ENCODE measurements around the gene KIAA0319L.
A peak's percentile ranks its signal among the peaks of the same experiment; 100 is the strongest.

KIAA0319L gene

GRCh38 chr1:35532497-35533223, 24.5 kb downstream of the KIAA0319L start:
- no peaks in the 10 kb centered on the region for H3K27me3 ChIP-seq (ENCODE audit: insufficient read depth, low read length)
- H3K4ac ChIP-seq (ENCODE audit: low read depth, low read length) = no peak overlapping the region
- H3K9me3 ChIP-seq (ENCODE audit: insufficient read depth, low read depth, low read length) = peaks cover 3% of the 10 kb centered on the region
- no peak overlapping the region for H3K14ac ChIP-seq (ENCODE audit: low read length)
- no peak overlapping the region for H3K23ac ChIP-seq (ENCODE audit: low read length)
- H3K27ac ChIP-seq (ENCODE audit: low read depth, low read length) = no peak overlapping the region
- no peak overlapping the region for H3K9ac ChIP-seq (ENCODE audit: low read length)
- peak; percentile 45 to 81 for DNase-seq
- H4K8ac ChIP-seq (ENCODE audit: low read depth, low read length) = no peak overlapping the region
- no peaks in the 10 kb centered on the region for H3K79me1 ChIP-seq (ENCODE audit: low read length)
- no peak overlapping the region for H2AK5ac ChIP-seq (ENCODE audit: low read length)
- H2BK120ac ChIP-seq (ENCODE audit: insufficient read depth, low read length, poor library complexity) = no peak overlapping the region
- peaks cover 4 to 10% of the 10 kb centered on the region in 2 experiments for H3K36me3 ChIP-seq (ENCODE audit: control insufficient read depth in 1 of 2, insufficient read depth in 2 of 2, low read length in 2 of 2)
- no CpG with 5 or more reads among the region's 1 CpG for WGBS (ENCODE audit: extremely low coverage, insufficient coverage, insufficient read length)
- no peak overlapping the region for H3K4me2 ChIP-seq (ENCODE audit: low read length)
- no peak overlapping the region for H2AFZ ChIP-seq (ENCODE audit: insufficient read depth, low read length, poor library complexity)
- H3K18ac ChIP-seq (ENCODE audit: low read length) = no peak overlapping the region
- H4K91ac ChIP-seq (ENCODE audit: low read depth, low read length) = no peak overlapping the region
- H3K4me3 ChIP-seq (ENCODE audit: low read depth, low read length) = no peak overlapping the region
- no peak overlapping the region for H2BK12ac ChIP-seq (ENCODE audit: low read length)
- H2BK5ac ChIP-seq (ENCODE audit: low read depth, low read length, poor library complexity) = no peak overlapping the region
- no peak overlapping the region for H4K12ac ChIP-seq (ENCODE audit: low read depth, low read length)
- no peaks in the 10 kb centered on the region for H3K4me1 ChIP-seq (ENCODE audit: control insufficient read depth in 1 of 2, insufficient read depth in 2 of 2, low read length in 2 of 2)
- no peaks in the 10 kb centered on the region for H3K79me2 ChIP-seq (ENCODE audit: control insufficient read depth, insufficient read depth, low read length, poor library complexity)

- no peak overlapping the region for H3K27ac ChIP-seq (ENCODE audit: low read depth, low read length)
- H4K91ac ChIP-seq (ENCODE audit: low read depth, low read length) = no peak overlapping the region
- H4K12ac ChIP-seq (ENCODE audit: low read depth, low read length) = no peak overlapping the region
- H3K4me1 ChIP-seq (ENCODE audit: control insufficient read depth in 1 of 2, insufficient read depth in 2 of 2, low read length in 2 of 2) = no peaks in the 10 kb centered on the region
- no peak for DNase-seq
- H3K27me3 ChIP-seq (ENCODE audit: insufficient read depth, low read length) = no peaks in the 10 kb centered on the region
- H3K4ac ChIP-seq (ENCODE audit: low read depth, low read length) = no peak overlapping the region
- H3K18ac ChIP-seq (ENCODE audit: low read length) = no peak overlapping the region
- H4K8ac ChIP-seq (ENCODE audit: low read depth, low read length) = no peak overlapping the region
- H3K23ac ChIP-seq (ENCODE audit: low read length) = no peak overlapping the region
- H2BK120ac ChIP-seq (ENCODE audit: insufficient read depth, low read length, poor library complexity) = no peak overlapping the region
- H3K79me2 ChIP-seq (ENCODE audit: control insufficient read depth, insufficient read depth, low read length, poor library complexity) = no peaks in the 10 kb centered on the region
- H3K79me1 ChIP-seq (ENCODE audit: low read length) = no peaks in the 10 kb centered on the region
- H3K9ac ChIP-seq (ENCODE audit: low read length) = no peak overlapping the region
- no peak overlapping the region for H2AFZ ChIP-seq (ENCODE audit: insufficient read depth, low read length, poor library complexity)
- H3K9me3 ChIP-seq (ENCODE audit: insufficient read depth, low read depth, low read length) = peaks cover 3% of the 10 kb centered on the region
- no peak overlapping the region for H3K4me3 ChIP-seq (ENCODE audit: low read depth, low read length)
- peaks cover 4 to 10% of the 10 kb centered on the region in 2 experiments for H3K36me3 ChIP-seq (ENCODE audit: control insufficient read depth in 1 of 2, insufficient read depth in 2 of 2, low read length in 2 of 2)
- no CpG with 5 or more reads among the region's 6 CpGs for WGBS (ENCODE audit: extremely low coverage, insufficient coverage, insufficient read length)
- no peak overlapping the region for H2BK5ac ChIP-seq (ENCODE audit: low read depth, low read length, poor library complexity)
- H3K14ac ChIP-seq (ENCODE audit: low read length) = no peak overlapping the region
- H2BK12ac ChIP-seq (ENCODE audit: low read length) = no peak overlapping the region
- H2AK5ac ChIP-seq (ENCODE audit: low read length) = no peak overlapping the region
- H3K4me2 ChIP-seq (ENCODE audit: low read length) = no peak overlapping the region
Observed at GRCh38 chr1:35531368-35531767, 25.8 kb downstream of the KIAA0319L start.

- WGBS (ENCODE audit: extremely low coverage, insufficient coverage, insufficient read length) = no CpG with 5 or more reads among the region's 2 CpGs
- H3K4me2 ChIP-seq (ENCODE audit: low read length) = no peak overlapping the region
- no peak for DNase-seq
- H4K91ac ChIP-seq (ENCODE audit: low read depth, low read length) = no peak overlapping the region
- H3K23ac ChIP-seq (ENCODE audit: low read length) = no peak overlapping the region
- no peak overlapping the region for H4K12ac ChIP-seq (ENCODE audit: low read depth, low read length)
- H3K27me3 ChIP-seq (ENCODE audit: insufficient read depth, low read length) = no peaks in the 10 kb centered on the region
- H3K14ac ChIP-seq (ENCODE audit: low read length) = no peak overlapping the region
- no peak overlapping the region for H3K9ac ChIP-seq (ENCODE audit: low read length)
- H2BK120ac ChIP-seq (ENCODE audit: insufficient read depth, low read length, poor library complexity) = no peak overlapping the region
- no peak overlapping the region for H3K18ac ChIP-seq (ENCODE audit: low read length)
- no peak overlapping the region for H3K4me3 ChIP-seq (ENCODE audit: low read depth, low read length)
- H2BK12ac ChIP-seq (ENCODE audit: low read length) = no peak overlapping the region
- no peaks in the 10 kb centered on the region for H3K79me2 ChIP-seq (ENCODE audit: control insufficient read depth, insufficient read depth, low read length, poor library complexity)
- peaks cover 3% of the 10 kb centered on the region for H3K9me3 ChIP-seq (ENCODE audit: insufficient read depth, low read depth, low read length)
- H3K4me1 ChIP-seq (ENCODE audit: control insufficient read depth in 1 of 2, insufficient read depth in 2 of 2, low read length in 2 of 2) = no peaks in the 10 kb centered on the region
- no peak overlapping the region for H2AFZ ChIP-seq (ENCODE audit: insufficient read depth, low read length, poor library complexity)
- H3K79me1 ChIP-seq (ENCODE audit: low read length) = no peaks in the 10 kb centered on the region
- H2BK5ac ChIP-seq (ENCODE audit: low read depth, low read length, poor library complexity) = no peak overlapping the region
- no peak overlapping the region for H4K8ac ChIP-seq (ENCODE audit: low read depth, low read length)
- no peak overlapping the region for H2AK5ac ChIP-seq (ENCODE audit: low read length)
- no peak overlapping the region for H3K27ac ChIP-seq (ENCODE audit: low read depth, low read length)
- H3K36me3 ChIP-seq (ENCODE audit: control insufficient read depth in 1 of 2, insufficient read depth in 2 of 2, low read length in 2 of 2) = peaks cover 4 to 10% of the 10 kb centered on the region in 2 experiments
- H3K4ac ChIP-seq (ENCODE audit: low read depth, low read length) = no peak overlapping the region
Observed at GRCh38 chr1:35530946-35531345, 26.3 kb downstream of the KIAA0319L start.

GRCh38 chr1:35530168-35530567, 27.0 kb downstream of the KIAA0319L start:
- H3K27me3 ChIP-seq (ENCODE audit: insufficient read depth, low read length) = no peaks in the 10 kb centered on the region
- H3K18ac ChIP-seq (ENCODE audit: low read length) = no peak overlapping the region
- no CpG with 5 or more reads among the region's 5 CpGs for WGBS (ENCODE audit: extremely low coverage, insufficient coverage, insufficient read length)
- DNase-seq = no peak
- no peak overlapping the region for H2BK120ac ChIP-seq (ENCODE audit: insufficient read depth, low read length, poor library complexity)
- no peak overlapping the region for H3K4me3 ChIP-seq (ENCODE audit: low read depth, low read length)
- H3K9ac ChIP-seq (ENCODE audit: low read length) = no peak overlapping the region
- peaks cover 3% of the 10 kb centered on the region for H3K9me3 ChIP-seq (ENCODE audit: insufficient read depth, low read depth, low read length)
- no peak overlapping the region for H2BK12ac ChIP-seq (ENCODE audit: low read length)
- no peaks in the 10 kb centered on the region for H3K79me2 ChIP-seq (ENCODE audit: control insufficient read depth, insufficient read depth, low read length, poor library complexity)
- no peak overlapping the region for H3K4me2 ChIP-seq (ENCODE audit: low read length)
- no peak overlapping the region for H4K12ac ChIP-seq (ENCODE audit: low read depth, low read length)
- H2BK5ac ChIP-seq (ENCODE audit: low read depth, low read length, poor library complexity) = no peak overlapping the region
- H3K36me3 ChIP-seq (ENCODE audit: control insufficient read depth in 1 of 2, insufficient read depth in 2 of 2, low read length in 2 of 2) = peaks cover 4 to 10% of the 10 kb centered on the region in 2 experiments
- H2AK5ac ChIP-seq (ENCODE audit: low read length) = no peak overlapping the region
- no peak overlapping the region for H3K23ac ChIP-seq (ENCODE audit: low read length)
- H3K27ac ChIP-seq (ENCODE audit: low read depth, low read length) = no peak overlapping the region
- H3K79me1 ChIP-seq (ENCODE audit: low read length) = no peaks in the 10 kb centered on the region
- H4K91ac ChIP-seq (ENCODE audit: low read depth, low read length) = no peak overlapping the region
- H3K4ac ChIP-seq (ENCODE audit: low read depth, low read length) = no peak overlapping the region
- no peak overlapping the region for H3K14ac ChIP-seq (ENCODE audit: low read length)
- H2AFZ ChIP-seq (ENCODE audit: insufficient read depth, low read length, poor library complexity) = no peak overlapping the region
- no peak overlapping the region for H4K8ac ChIP-seq (ENCODE audit: low read depth, low read length)
- H3K4me1 ChIP-seq (ENCODE audit: control insufficient read depth in 1 of 2, insufficient read depth in 2 of 2, low read length in 2 of 2) = no peaks in the 10 kb centered on the region

Data from trophoblast cell (in vitro differentiated cells and primary cell).